A549 (cell line): ENCODE measurements around the gene TPST1.

Source experiments
- KDM1A ChIP-seq: fragments of 200-600 bp; sonication (generic); IDR thresholded peaks from 2 replicates; pipeline ENCODE4 v1.6.1; 2016; ENCODE audit warnings: low read depth, mild to moderate bottlenecking
- TF ChIP-seq, protein P1 (sequence below): fragments of >200 bp; sonication (Bioruptor Twin); formaldehyde crosslinking; IDR thresholded peaks from 3 replicates; pipeline ENCODE4 v1.5.1; 2016
- TF ChIP-seq, protein P2 (sequence below): IDR thresholded peaks from 2 replicates; pipeline ENCODE4 v1.6.1; 2012
- TF ChIP-seq, protein P3 (sequence below): fragments of 450-650 bp; IDR thresholded peaks from 2 replicates; pipeline ENCODE4 v1.6.1; 2014; ENCODE audit warnings: antibody characterized with exemption

DNA sequence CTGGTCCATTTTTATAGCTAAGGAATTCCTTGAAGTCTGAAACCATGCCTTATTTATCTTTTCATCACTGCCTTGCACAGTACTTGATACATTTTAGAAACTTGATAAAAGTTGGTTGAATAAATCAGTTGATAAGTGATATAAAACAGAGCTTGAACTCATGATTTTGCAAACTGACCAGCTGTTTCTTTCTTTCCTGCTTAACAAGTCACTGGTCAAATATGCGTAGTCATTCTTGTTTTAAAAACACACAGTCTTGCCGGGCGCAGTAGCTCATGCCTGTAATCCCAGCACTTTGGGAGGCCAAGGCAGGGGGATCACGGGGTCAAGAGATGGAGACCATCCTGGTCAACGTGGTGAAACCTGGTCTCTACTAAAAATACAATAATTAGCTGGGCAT is 6.3 kb downstream of the TPST1 start:
- TF ChIP-seq, protein P1, sequence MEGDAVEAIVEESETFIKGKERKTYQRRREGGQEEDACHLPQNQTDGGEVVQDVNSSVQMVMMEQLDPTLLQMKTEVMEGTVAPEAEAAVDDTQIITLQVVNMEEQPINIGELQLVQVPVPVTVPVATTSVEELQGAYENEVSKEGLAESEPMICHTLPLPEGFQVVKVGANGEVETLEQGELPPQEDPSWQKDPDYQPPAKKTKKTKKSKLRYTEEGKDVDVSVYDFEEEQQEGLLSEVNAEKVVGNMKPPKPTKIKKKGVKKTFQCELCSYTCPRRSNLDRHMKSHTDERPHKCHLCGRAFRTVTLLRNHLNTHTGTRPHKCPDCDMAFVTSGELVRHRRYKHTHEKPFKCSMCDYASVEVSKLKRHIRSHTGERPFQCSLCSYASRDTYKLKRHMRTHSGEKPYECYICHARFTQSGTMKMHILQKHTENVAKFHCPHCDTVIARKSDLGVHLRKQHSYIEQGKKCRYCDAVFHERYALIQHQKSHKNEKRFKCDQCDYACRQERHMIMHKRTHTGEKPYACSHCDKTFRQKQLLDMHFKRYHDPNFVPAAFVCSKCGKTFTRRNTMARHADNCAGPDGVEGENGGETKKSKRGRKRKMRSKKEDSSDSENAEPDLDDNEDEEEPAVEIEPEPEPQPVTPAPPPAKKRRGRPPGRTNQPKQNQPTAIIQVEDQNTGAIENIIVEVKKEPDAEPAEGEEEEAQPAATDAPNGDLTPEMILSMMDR = no peak
- TF ChIP-seq, protein P2, sequence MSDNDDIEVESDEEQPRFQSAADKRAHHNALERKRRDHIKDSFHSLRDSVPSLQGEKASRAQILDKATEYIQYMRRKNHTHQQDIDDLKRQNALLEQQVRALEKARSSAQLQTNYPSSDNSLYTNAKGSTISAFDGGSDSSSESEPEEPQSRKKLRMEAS = no peak
- TF ChIP-seq, protein P3, sequence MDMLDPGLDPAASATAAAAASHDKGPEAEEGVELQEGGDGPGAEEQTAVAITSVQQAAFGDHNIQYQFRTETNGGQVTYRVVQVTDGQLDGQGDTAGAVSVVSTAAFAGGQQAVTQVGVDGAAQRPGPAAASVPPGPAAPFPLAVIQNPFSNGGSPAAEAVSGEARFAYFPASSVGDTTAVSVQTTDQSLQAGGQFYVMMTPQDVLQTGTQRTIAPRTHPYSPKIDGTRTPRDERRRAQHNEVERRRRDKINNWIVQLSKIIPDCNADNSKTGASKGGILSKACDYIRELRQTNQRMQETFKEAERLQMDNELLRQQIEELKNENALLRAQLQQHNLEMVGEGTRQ = no peak
- TF ChIP-seq KDM1A = no peak
